HEK293 (cell line): ENCODE measurements around the gene TMPRSS7.

Source experiments
- CTCF ChIA-PET: fragments of 350-600 bp; formaldehyde crosslinking; extraction: SDS; loops from one replicate; lab custom pipeline; 2021; ENCODE audit warnings: antibody characterized with exemption; lab: Yijun Ruan, JAX
- POLR2A ChIA-PET: fragments of 300-600 bp; formaldehyde crosslinking; extraction: SDS; loops from one replicate; lab custom pipeline; 2020; ENCODE audit warnings: antibody characterized with exemption, inconsistent platforms; lab: Yijun Ruan, JAX
- H3K27ac ChIP-seq: fragments of 200-500 bp; sonication (Bioruptor generic); 2 replicates; pipeline ENCODE4 v1.5.1; 2014; ENCODE audit warnings: low read depth, low read length, control low read depth, inconsistent platforms; ENCODE audit errors: extremely low read depth
- H3K36me3 ChIP-seq, 2 experiments: fragments of 200-500 bp in 1 of 2; sonication (Bioruptor generic) in 1 of 2; 1 replicate in 1 of 2; 2 replicates in 1 of 2; pipeline ENCODE4 v1.5.1; 2014 to 2017; ENCODE audit warnings: inconsistent platforms in 2 of 2, low read length in 2 of 2; ENCODE audit not compliant: control insufficient read depth in 2 of 2, insufficient read depth in 1 of 2
- H3K4me1 ChIP-seq: fragments of 200-500 bp; sonication (Bioruptor generic); 2 replicates; pipeline ENCODE4 v1.5.1; 2014; ENCODE audit warnings: mild to moderate bottlenecking, low read length, inconsistent platforms; ENCODE audit not compliant: control insufficient read depth, insufficient read depth
- H3K4me3 ChIP-seq: 2 replicates; pipeline ENCODE4 v1.5.1; 2011; ENCODE audit warnings: low read depth, mild to moderate bottlenecking, control low read depth, low read length, moderate library complexity
- H3K9me3 ChIP-seq: fragments of 200-500 bp; sonication (Bioruptor generic); 2 replicates; pipeline ENCODE4 v1.5.1; 2014; ENCODE audit warnings: low read depth, low read length, inconsistent platforms; ENCODE audit not compliant: control insufficient read depth, insufficient read depth
- BCL11B ChIP-seq: fragments of 450-650 bp; formaldehyde crosslinking; IDR thresholded peaks from 2 replicates; pipeline ENCODE4 v1.5.1; 2016; ENCODE audit warnings: low read depth, missing biosample characterization, missing genetic modification characterization
- OSR2 ChIP-seq: fragments of 450-650 bp; formaldehyde crosslinking; IDR thresholded peaks from 2 replicates; pipeline ENCODE4 v1.5.1; 2016; ENCODE audit warnings: missing biosample characterization, missing genetic modification characterization
- PBX3 ChIP-seq: sonication (generic); formaldehyde crosslinking; IDR thresholded peaks from 2 replicates; pipeline ENCODE4 v1.8.1; 2022; ENCODE audit warnings: mild to moderate bottlenecking, moderate library complexity, missing genetic modification reagents
- PRDM10 ChIP-seq: fragments of 450-650 bp; formaldehyde crosslinking; IDR thresholded peaks from 2 replicates; pipeline ENCODE4 v1.5.1; 2016; ENCODE audit warnings: missing biosample characterization, missing genetic modification characterization
- SP7 ChIP-seq: fragments of 450-650 bp; formaldehyde crosslinking; IDR thresholded peaks from 2 replicates; pipeline ENCODE4 v1.5.1; 2016; ENCODE audit warnings: missing biosample characterization, missing genetic modification characterization
- TRIM28 ChIP-seq: IDR thresholded peaks from 2 replicates; pipeline ENCODE4 v1.6.1; 2011; ENCODE audit warnings: low read length, control low read depth, borderline replicate concordance
- TSHZ1 ChIP-seq: fragments of 450-650 bp; formaldehyde crosslinking; IDR thresholded peaks from 2 replicates; pipeline ENCODE4 v1.5.1; 2016; ENCODE audit warnings: missing biosample characterization, missing genetic modification characterization, borderline replicate concordance
- YY1 ChIP-seq: fragments of 450-650 bp; formaldehyde crosslinking; IDR thresholded peaks from 2 replicates; pipeline ENCODE4 v1.5.1; 2018; ENCODE audit warnings: missing biosample characterization, missing genetic modification characterization
- ZNF292 ChIP-seq: fragments of 450-650 bp; formaldehyde crosslinking; IDR thresholded peaks from 2 replicates; pipeline ENCODE4 v1.5.1; 2016; ENCODE audit warnings: low read depth, missing biosample characterization, missing genetic modification characterization, borderline replicate concordance
- ZNF426 ChIP-seq: fragments of 450-650 bp; formaldehyde crosslinking; IDR thresholded peaks from 2 replicates; pipeline ENCODE4 v1.5.1; 2017; ENCODE audit warnings: missing biosample characterization, missing genetic modification characterization, mild to moderate bottlenecking, inconsistent platforms, moderate library complexity
- ZNF488 ChIP-seq: fragments of 450-650 bp; formaldehyde crosslinking; IDR thresholded peaks from 2 replicates; pipeline ENCODE4 v1.5.1; 2016; ENCODE audit warnings: missing biosample characterization, missing genetic modification characterization
- ZNF513 ChIP-seq: fragments of 450-650 bp; IDR thresholded peaks from 2 replicates; pipeline ENCODE4 v1.5.1; 2018; ENCODE audit warnings: missing biosample characterization, missing genetic modification characterization
- ZNF549 ChIP-seq: fragments of 450-650 bp; IDR thresholded peaks from 2 replicates; pipeline ENCODE4 v1.5.1; 2018; ENCODE audit warnings: missing biosample characterization, missing genetic modification characterization, mild to moderate bottlenecking, inconsistent platforms, moderate library complexity
- ZNF580 ChIP-seq: fragments of 450-650 bp; formaldehyde crosslinking; IDR thresholded peaks from 2 replicates; pipeline ENCODE4 v1.5.1; 2016; ENCODE audit warnings: missing biosample characterization, missing genetic modification characterization
- ZNF747 ChIP-seq: fragments of 450-650 bp; formaldehyde crosslinking; IDR thresholded peaks from 2 replicates; pipeline ENCODE4 v1.5.1; 2016; ENCODE audit warnings: missing biosample characterization, missing genetic modification characterization
- ZNF776 ChIP-seq: fragments of 450-650 bp; formaldehyde crosslinking; IDR thresholded peaks from 2 replicates; pipeline ENCODE4 v1.5.0; 2017; ENCODE audit warnings: missing biosample characterization, missing genetic modification characterization, borderline replicate concordance
- ZNF830 ChIP-seq: fragments of 450-650 bp; IDR thresholded peaks from 2 replicates; pipeline ENCODE4 v1.5.0; 2018; ENCODE audit warnings: missing biosample characterization, missing genetic modification characterization, low read depth, mild to moderate bottlenecking, moderate library complexity
- ZSCAN18 ChIP-seq: fragments of 450-650 bp; formaldehyde crosslinking; IDR thresholded peaks from 2 replicates; pipeline ENCODE4 v1.5.1; 2016; ENCODE audit warnings: missing biosample characterization, missing genetic modification characterization

TMPRSS7 gene

GRCh38 chr3:112093180-112093522 is 58.6 kb downstream of the TMPRSS7 start (continued):
- TF ChIP-seq TSHZ1 (tag by site-specific recombination), result no peak
- no peak for TF ChIP-seq ZNF513 (tag by site-specific recombination)
- TF ChIP-seq ZSCAN18 (tag by site-specific recombination), result no peak
- no peak for TF ChIP-seq ZNF426 (tag by site-specific recombination)
- no peak for TF ChIP-seq ZNF292 (tag by site-specific recombination)

- Histone ChIP-seq H3K36me3 (peaks cover 4 to 12% of the 10 kb centered on the region in 2 experiments; a peak in 2 of 3 replicates), H3K4me3 (no peak overlapping the region), H3K9me3 (no peaks in the 10 kb centered on the region), H3K27ac (no peak overlapping the region), H3K4me1 (peaks cover 14% of the 10 kb centered on the region; the same call in 1 of the 2 replicates)
- no peak for TF ChIP-seq ZNF580 (tag by site-specific recombination)
- TF ChIP-seq ZNF747 (tag by site-specific recombination), result no peak
- no peak for TF ChIP-seq ZNF488 (tag by site-specific recombination)
- TF ChIP-seq YY1 (tag by site-specific recombination), result no peak
- no peak for TF ChIP-seq BCL11B
- POLR2A ChIA-PET, result interaction anchor here (0.6 kb wide), 1 partner anchor 230 kb away, joined by 3 read pairs; no protein-coding TSS in a partner anchor
- CTCF ChIA-PET, result interaction anchor here (0.9 kb wide), 1 partner anchor 16 kb away, joined by 6 read pairs; no protein-coding TSS in a partner anchor
Observed at GRCh38 chr3:112095731-112096130, 61.2 kb downstream of the TMPRSS7 start.

GRCh38 chr3:112096176-112096575 is 61.6 kb downstream of the TMPRSS7 start:
- Histone ChIP-seq H3K9me3 (no peaks in the 10 kb centered on the region), H3K36me3 (peaks cover 4 to 12% of the 10 kb centered on the region in 2 experiments; a peak in 2 of 3 replicates), H3K27ac (no peak overlapping the region), H3K4me1 (peaks cover 14% of the 10 kb centered on the region; the same call in 1 of the 2 replicates), H3K4me3 (no peak overlapping the region)
- POLR2A ChIA-PET, result no interaction called here
- CTCF ChIA-PET, result interaction anchor here (0.9 kb wide), 1 partner anchor 16 kb away, joined by 6 read pairs; no protein-coding TSS in a partner anchor
- TF ChIP-seq PRDM10 (tag by site-specific recombination) (peak; percentile 66), ZNF776 (tag by site-specific recombination) (no peak), PBX3 (CRISPR knock-in tag) (no peak), ZNF549 (tag by site-specific recombination) (peak; percentile 100), TRIM28 (peak; percentile 72; the same call in 1 of the 2 replicates), OSR2 (tag by site-specific recombination) (peak; percentile 12; the same call in 1 of the 2 replicates), SP7 (tag by site-specific recombination) (peak; percentile 46; the same call in 1 of the 2 replicates), ZNF830 (tag by site-specific recombination) (no peak)
